Fibroblast of upper back skin (primary cell): ENCODE data around the gene GPRC5C.
"Not testable (repeated sequence)": the region's sequence is repeated elsewhere in the genome, so short reads cannot be mapped to it uniquely, and the experiment has no call there.

Source experiments
- DNase-seq: peaks from one replicate; pipeline ENCODE4 v3.0.0-alpha.2; 2013

GPRC5C gene, protein sequence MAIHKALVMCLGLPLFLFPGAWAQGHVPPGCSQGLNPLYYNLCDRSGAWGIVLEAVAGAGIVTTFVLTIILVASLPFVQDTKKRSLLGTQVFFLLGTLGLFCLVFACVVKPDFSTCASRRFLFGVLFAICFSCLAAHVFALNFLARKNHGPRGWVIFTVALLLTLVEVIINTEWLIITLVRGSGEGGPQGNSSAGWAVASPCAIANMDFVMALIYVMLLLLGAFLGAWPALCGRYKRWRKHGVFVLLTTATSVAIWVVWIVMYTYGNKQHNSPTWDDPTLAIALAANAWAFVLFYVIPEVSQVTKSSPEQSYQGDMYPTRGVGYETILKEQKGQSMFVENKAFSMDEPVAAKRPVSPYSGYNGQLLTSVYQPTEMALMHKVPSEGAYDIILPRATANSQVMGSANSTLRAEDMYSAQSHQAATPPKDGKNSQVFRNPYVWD

DNA sequence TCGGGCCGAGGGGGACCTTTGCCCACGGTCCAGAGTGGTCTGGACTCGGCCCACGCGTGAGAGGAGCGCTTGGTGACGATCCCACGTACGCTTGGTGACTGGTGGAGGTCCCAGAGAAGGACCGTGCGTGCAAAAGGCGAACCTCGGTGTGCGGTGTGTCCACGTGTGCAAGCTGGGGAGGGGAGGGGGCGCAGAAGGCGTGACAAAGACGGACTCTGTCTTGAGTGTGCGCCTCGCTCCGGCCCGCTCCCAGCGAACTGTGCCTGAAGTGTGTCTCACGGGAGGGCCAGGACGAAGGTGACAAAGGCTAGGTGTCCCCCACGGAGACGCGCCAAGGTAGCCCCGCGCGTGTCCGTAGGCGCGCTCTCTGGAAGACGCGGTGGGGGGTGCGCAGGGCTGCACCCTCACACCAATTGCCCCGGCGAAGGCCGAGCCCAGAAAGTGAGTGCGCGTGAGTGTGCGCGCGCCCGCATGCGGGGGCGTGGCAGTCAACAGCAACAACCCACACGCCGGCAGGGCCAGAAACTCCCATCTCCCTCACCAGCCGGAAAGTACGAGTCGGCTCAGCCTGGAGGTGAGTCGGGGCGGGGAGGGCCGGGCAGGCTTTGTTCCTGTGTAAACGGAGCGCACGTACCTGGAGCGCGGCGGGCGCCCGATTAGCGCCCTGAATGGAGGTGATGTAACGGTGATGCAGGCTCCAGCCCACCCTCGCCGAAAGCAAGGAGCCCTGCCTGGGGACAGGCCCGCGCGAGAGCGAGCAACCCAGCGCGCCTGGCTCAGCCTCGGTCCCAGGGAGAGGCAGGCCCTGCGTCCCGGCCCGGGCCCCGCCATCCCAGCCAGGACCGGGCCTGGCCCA, at the start of gene GPRC5C:
Gene GPRC5C (plus strand): TSS at position 521 of the 856 bp plus-strand sequence. CDS start 7,689 bp downstream, outside the sequence.
- peak; percentile 25 for DNase-seq

DNA sequence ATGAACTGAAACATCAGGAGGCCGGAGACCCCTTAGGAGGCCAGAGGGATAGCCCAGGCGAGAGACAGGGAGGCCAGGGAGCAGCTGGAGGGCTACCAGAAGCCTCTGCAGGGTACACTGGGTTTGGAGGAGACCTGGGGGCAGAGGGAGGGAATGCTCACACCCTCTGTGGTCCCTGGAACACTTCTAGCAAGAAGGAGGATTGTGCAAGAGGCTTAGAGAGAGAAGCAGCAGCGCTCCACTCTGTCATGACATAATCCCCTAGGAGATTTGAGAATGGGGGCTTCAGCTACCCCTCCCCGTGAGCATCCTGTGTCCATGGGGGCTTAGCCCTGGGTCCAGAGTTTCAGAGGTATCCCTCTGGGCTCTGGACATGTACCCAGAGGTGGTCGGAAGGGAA, 48.7 kb upstream of the GPRC5C start:
- DNase-seq = no peak

DNA sequence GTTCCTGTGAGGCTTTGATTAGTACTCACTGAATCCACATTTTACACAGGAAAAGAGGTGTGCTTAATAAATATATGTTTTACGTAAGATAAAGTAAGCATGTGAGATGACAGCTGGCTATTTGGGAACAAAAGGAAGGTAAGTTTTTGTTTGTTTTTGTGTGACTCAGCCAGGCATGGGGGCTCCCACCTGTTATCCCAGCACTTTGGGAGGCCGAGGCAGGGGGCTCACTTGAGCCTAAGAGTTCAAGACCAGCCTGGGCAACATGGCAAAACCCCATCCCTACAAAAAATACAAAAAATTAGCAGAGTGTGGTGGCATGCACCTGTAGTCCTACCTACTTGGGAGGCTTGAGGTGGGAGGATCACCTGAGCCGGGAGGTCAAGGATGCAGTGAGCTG, 46.7 kb upstream of the GPRC5C start:
- no peak for DNase-seq

DNA sequence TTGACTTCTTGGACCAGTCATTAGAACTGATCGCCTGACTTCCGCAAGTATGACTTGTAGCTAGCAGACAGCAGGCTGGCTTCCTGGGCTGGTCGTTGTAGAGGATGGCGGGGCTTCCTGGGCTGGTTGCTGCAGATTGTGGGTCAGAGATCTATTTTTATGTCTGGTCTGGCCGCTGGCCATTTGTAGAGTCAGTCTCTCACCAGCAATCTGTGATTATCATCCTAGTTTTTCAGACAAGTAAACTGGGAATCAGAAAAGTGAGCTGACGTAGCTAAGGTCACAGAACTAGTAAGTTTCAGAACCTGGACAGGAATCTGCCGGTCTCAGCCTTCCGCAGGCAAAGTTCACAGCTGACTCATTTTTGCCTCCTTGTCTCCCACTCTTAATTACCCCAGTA, 45.5 kb upstream of the GPRC5C start:
- DNase-seq = peak; percentile 9

DNA sequence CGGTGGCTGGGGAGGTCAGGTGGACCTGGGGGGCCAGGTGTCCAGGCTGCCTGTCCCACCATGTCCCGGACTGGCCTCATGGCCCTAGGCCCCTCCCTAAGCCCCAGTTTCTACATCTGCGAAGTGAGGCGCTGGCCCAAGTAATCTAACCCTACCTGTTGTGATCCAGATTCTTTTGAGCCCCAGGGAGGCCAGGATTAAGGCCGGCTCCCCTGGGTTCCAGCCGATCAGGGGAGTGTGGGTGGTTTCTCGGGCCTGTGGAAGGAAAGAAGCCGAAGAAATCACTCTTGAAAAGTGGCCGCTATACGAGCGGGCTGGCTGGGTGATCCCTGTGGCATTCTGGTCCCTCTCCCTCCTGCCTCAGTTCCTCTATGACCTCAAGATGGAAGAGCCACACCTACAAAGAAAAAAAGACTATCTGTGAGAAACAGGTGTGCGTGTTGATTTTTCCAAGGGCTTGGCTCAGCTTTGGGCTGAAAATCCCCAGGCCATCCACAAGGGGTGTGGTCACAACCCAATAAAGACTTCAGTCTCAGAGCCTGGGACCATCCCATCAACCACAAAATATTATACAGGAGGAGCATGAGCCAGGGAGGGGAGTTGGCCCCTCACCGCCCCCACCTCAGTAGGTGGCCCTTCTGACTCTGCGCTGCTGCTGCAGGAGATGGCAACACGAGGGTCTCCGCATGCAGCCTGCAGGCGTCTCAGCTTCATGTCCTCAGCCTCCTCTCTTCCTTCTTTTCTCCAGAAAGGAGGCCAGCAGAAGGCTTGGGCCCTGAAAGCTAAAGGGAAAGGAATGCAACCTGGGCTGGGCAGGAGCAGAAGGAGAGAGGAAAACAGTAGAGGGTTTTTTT, 44.3 kb upstream of the GPRC5C start:
- no peak for DNase-seq

DNA sequence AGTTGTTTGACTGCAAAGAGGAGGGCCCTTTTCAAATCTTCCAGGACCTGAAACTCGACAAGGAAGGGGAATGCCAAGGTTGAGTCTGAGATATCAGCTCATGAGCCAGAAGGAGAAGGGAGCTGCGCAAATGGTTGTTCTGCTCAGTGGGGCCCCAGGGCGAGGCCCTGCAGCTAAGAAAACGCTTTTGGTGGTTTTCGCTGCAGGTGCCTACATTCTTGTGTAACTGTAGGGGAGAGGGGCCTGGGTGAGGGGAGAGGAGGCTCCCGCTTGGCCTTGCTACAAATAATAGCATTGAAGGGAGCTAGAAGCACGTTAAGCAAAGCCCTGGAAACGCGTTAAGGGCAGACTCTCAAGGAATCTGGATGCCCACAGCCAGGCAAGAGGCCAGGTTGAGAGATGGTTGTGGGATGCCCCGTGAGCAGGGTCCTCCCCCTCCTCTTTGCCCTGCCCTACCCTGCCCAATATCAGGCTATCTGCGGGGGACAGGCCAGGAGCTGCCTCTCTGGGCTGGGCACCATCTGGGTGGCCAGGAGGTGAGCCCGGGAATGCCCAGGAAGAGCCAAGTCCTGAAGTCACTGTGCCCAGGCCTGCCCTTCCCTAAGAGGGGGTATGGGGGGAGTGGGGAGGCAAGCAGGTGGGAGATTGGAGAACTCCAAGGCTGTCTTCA, 42.7 kb upstream of the GPRC5C start:
- DNase-seq = no peak

DNA sequence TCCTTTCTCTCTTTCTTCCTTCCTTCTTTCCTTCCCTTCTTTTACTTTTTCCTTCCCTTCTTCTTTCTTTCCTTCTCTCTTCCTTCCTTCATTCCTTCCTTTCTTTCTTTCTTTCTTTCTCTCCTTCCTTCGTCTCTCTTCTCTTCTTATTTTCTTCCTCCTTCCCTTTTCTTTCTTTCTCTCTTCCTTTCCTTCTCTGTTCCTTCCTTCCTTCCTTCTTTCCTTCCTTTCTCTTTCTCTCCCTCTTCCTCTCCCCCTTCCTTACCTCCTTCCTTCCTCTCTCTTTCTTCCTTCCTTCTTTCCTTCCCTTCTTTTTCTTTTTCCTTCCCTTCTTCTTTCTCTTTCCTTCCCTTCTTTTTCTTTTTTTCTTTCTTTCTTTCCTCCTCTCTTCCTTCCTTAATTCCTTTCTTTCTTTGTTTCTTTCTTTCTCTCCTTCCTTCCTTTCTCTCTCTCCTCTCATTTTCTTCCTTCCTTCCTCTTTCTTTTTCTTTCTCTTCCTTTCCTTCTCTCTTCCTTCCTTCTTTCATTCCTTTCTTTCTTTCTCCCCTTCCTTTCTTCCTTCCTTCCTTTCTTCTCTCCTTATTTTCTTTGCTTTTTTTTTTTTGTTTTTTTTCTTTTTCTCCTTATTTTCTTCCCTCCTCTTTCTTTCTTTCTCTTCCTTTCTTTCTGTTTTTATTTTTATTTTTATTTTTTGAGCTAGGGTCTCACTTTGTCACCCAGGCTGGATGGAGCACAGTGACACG, 41.8 kb upstream of the GPRC5C start:
- DNase-seq = no peak

DNA sequence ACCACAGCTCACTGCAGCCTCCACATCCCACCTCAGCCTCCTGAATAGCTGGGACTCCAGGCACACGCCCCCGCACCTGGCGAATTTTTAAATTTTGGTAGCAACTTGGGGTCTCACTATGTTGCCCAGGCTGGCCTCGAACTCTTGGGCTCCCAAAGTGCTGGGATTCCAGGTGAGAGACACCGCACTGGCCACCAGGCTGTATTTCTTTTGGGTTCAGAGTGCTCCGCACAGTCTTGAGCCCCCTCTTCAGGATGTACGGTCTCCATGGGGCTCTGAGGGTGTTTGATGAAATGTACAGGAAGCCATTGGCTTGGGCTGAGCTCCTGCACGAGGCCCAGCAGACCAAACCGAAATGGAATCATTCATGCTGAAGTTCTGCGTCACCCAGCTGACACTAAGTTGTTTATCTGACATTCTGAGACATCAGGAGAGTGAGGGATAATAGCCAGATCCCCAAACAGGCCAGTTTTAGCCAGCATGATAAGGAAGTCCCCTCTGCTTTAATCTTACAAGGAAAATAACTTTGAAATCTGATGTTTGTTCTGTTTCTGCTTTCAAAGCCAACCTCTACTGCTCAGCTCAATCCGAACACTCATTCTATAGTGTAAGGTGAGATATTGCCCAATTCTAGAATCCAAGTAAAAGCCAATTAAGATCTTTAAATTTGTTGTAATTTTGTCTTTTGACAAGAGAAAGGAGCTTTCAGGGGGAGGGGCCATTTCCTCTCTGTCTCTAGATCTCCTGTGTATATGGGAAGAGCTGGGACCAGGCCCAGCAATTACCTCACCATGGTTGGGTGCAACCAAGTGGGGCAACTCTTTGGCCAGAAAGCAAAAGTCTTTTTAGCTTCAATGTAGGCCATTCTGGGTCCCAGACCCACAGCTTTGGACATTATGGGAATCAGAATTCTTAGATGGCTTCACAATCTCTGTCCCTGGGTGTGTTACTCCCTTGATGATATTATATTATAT, 40.9 kb upstream of the GPRC5C start:
- no peak for DNase-seq

DNA sequence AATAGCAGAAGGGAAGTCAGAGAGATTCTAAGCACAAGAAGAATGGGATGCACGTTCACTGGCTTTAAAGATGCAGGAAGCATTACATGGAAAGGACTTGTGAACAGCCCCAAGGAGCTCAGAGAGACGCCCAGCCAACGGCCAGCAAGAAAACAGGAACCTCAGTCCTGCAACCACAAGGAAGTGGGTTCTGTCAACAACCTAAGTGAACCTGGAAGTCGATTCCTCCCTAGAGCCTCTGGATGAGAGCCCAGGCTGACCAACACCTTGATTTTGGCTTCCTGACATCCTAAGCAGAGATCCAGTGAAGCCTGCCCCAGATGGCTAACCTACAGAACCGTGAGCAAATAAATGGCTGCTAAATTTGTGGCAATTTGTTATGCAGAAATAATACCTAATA, 40.1 kb upstream of the GPRC5C start:
- DNase-seq = no peak

DNA sequence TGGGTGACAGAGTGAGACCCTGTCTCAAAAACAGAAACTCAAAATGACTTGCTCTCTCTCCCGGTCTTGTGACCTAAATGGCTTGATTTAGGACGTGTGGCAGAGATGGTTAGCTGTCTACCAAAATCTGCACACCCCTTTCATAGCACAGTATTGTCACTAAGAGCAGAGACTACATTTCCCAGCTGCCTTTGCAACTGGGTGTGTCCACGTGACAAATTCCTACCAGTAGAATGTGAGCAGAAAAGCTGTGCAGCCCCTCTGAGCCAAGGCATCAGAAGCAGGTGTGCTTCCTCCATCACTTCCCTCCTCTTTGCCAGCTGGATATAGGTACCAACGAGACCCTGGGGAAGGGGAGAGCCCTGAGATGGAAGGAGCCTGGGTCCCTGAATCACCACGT, 39.0 kb upstream of the GPRC5C start:
- no peak for DNase-seq

DNA sequence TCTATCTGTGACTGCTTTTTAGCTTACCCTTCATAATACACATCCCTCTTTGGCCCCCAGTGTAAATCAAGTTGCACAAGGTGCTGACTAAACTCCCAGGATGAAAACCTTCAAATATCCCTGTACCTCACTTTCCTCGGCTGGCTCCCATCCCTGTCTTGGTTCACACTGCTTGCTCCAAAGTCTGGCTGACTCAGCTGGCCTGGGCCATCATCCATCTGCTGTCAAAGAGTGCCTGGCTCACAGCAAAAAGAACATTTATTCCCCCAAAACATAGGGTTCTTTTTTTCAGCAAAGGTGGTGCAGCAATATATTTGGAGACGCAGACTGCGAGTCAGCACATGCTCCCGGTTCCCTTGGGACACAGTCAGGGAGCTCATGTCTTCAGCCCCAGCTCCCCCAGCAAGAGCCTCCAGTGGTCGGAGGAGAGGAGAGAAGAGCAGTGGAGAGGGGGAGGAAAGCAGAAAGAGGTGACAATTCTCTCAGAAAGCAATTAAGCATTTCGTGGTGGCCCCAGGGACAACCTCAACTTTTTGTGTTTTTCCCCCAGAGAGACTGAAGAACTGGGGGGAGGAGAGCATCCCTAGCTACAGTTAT, 38.4 kb upstream of the GPRC5C start:
- DNase-seq = peak; percentile 57

DNA sequence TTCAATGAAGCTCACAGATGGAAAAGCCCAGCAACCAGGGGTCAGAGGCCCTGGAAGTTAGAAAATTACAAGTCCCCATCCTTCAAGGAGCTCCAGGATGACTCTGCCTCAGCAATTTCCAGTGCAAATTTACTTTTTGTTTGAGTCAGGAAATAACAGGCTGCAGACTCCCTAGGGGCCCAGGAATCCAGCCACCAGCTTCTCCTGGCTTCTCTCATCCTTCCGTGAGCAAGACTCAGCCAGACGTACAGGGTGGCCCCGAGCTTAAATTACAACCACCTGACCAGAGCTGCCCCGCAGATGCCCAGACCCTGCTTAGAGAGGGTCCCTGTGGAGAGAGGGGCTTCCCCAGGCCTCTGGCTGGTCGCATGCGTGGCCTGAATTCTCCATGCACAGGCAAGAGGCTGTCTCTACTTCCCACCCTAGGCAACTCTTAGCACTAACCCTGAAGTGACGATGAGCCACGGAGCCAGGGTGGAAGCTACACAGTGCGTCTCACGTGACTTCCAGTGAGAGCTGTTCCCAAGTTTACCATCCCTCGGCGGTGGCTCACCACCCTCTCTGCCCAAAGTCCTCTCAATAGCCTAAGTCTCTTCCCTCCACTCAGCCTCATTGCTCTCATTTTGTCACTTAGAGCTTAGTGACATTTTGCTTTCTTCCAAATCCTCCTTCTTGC, 37.5 kb upstream of the GPRC5C start:
- no peak for DNase-seq

DNA sequence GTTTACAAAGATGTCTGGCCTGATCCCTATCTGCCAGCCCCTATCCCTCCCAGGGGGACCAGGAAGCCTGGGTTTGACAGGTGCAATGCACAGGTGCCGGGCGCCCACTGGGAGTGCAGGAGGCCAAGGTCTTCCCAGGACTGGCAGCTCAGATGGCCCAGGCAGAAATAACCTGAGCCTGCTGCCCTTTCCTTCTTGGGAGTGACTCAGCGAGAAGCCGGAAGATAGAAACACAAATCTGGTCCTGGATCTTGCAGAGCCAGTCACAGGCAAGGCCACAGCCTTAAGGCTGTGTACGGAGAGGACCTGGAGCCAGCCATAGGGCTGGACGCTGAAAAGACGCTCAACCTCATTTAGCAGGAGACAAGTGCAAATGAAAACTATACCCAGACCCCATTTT, 36.9 kb upstream of the GPRC5C start:
- DNase-seq = no peak

DNA sequence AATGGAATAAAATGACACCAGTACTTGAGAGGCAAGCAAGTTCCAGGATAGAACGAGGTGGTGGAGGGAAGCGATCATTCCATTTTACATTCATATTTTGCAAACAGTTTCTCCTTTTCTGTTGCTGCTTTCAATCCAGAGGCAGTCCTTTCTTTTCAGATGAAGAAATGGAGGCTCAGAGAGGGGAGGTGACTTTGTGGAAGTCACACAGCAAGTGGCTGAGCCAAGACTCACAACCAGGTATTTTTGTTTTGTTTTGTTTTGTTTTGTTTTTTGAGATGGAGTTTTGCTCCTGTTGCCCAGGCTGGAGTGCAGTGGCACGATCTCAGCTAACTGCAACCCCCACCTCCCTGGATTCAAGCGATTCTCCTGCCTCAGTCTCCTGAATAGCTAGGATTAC, 35.3 kb upstream of the GPRC5C start:
- DNase-seq = no peak

DNA sequence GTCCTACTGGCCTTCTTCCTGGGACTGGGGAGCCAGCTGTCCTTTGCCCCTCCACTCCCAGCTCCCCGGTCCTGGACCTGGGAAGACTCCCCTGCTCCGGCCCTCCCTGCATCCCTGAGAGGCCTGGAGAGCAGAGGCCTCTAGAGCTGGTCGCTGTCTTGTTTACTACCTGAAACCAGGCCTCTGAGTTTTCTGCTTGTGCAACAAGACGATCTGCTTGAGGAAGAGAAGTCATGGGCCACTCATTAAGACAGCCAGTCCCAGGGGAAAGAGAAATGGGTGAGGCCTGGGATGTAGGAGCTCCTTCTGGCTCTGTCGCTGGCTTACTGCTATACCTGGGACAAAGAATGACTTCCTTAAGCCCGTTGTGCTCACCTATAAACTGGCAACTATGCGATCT, 29.8 kb upstream of the GPRC5C start:
- no peak for DNase-seq

DNA sequence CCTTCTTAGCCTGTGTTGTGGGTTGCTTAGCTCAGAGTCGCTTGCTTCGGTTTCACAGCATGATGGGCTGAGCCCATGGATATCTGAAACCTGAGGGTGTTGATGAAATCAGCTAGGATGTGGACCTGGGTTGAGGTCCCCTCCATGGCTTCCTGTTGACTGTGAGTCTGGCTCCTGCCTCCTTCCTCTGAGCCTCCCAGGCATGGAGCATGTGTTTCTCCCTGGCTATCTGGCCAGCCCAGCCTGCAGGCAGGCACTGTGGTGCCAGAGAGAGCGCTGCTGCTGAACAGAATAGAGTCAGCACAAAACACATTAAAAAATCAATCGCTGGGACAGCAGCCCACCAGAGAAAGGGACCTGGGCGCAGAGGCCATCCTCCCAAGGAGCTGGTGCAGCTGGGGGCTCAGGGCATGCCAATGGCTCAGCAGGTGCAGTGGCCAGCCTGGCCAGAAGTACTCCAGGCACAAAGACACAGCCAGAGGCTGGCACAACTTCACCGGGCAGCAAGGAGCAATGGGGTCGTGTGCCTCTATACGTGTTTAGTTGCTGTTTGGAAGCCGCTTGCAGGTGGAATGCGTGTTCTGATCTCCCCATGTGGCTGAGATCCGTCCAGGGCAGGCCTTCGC, 28.3 kb upstream of the GPRC5C start:
- no peak for DNase-seq

DNA sequence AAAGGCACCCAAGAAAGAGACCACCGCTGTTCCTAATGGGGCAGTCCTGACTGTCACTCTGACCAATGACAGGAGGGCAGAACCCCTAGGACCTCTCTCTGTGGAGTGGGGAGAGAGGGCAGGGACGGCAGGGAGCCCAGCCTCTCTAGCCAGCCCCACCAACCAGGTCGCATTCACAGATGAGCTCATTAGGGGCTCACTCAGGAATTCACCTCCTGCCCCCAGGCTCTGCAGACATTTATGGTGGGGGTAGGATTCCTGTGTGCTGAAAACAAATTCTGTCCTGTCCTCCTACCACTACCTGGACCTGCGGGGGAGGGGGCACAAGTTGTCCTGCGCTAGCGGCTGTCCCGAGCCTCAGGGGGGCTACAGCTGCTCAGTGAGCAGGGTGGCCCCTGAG, 27.7 kb upstream of the GPRC5C start:
- no peak for DNase-seq

DNA sequence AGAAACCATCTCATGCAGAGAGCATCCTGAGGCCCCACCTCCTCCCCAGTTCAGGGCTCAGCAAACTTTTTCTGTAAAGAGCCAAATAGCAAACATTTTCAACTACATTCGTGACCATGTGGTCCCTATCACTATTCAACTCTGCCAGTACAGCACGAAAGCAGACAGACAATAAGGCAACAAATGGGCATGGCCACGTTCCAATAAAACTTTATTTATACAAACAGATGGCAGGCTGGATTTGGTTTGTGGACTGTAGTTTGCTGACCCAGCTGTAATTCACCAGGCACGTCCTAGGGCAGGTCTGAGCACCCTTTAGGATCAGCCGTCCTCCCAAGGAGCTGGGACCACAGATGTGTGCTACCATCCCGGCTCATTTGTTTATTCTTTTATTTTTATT, 27.1 kb upstream of the GPRC5C start:
- DNase-seq = no peak

DNA sequence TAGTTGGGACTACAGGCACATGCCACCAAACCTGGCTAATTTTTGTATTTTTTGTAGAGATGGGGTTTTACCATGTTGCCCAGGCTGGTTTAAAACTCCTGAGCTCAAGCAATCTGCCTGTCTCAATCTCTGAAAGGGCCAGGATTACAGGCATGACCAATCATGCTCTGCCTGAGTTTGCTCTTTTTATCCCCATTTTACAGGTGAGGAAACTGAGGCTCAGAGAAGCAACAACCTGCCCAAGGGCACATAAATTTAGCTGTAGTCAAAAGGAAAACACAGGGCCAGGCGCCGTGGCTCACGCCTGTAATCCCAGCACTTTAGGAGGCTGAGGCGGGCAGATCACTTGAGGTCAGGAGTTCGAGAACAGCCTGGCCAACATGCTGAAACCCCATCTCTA, 26.6 kb upstream of the GPRC5C start:
- not testable (repeated sequence) for DNase-seq
